HepG2 (cell line): ENCODE data around the gene HOXA11. TPM values are rescaled to one million over a fixed set of nuclear protein-coding genes. Genes with fewer than 3 reads are reported as not detected.

Experiments
- EEA1 ChIP-seq: sonication (generic); formaldehyde crosslinking; IDR thresholded peaks from 2 replicates; pipeline ENCODE4 v1.5.1; 2020; ENCODE audit warnings: mild to moderate bottlenecking, missing genetic modification reagents, borderline replicate concordance
- ETV6 ChIP-seq: sonication (generic); formaldehyde crosslinking; conservative IDR thresholded peaks from 2 replicates; pipeline ENCODE4 v1.4.0; 2020; ENCODE audit warnings: missing genetic modification reagents
- KDM5B ChIP-seq: sonication (generic); formaldehyde crosslinking; IDR thresholded peaks from 2 replicates; pipeline ENCODE4 v1.4.0; 2020; ENCODE audit warnings: missing genetic modification reagents, mild to moderate bottlenecking, borderline replicate concordance
- NAIF1 ChIP-seq: sonication (generic); formaldehyde crosslinking; IDR thresholded peaks from 2 replicates; pipeline ENCODE4 v1.5.0; 2020; ENCODE audit warnings: mild to moderate bottlenecking, missing genetic modification reagents, borderline replicate concordance
- PBX2 ChIP-seq: IDR thresholded peaks from 2 replicates; pipeline ENCODE4 v1.6.1; 2016; ENCODE audit warnings: control low read depth
- RXRA ChIP-seq: sonication (generic); formaldehyde crosslinking; IDR thresholded peaks from 2 replicates; pipeline ENCODE4 v1.5.1; 2020; ENCODE audit warnings: missing genetic modification reagents
- SRSF9 ChIP-seq: fragments of 200-400 bp; formaldehyde crosslinking; IDR thresholded peaks from 2 replicates; pipeline ENCODE4 v1.6.1; 2018; ENCODE audit warnings: borderline replicate concordance, mild to moderate bottlenecking, low read depth, low read length; ENCODE audit not compliant: insufficient read depth, poor library complexity, severe bottlenecking
- USF2 ChIP-seq, 2 experiments: sonication (generic) in 1 of 2; formaldehyde crosslinking in 1 of 2; IDR thresholded peaks; 2 replicates each; pipeline versions ENCODE4 v1.5.1 to v1.6.1; 2011 to 2020; ENCODE audit warnings: borderline replicate concordance in 1 of 2, low read depth in 1 of 2, low read length in 1 of 2, mild to moderate bottlenecking in 1 of 2, missing genetic modification reagents in 1 of 2, moderate library complexity in 1 of 2
- ZGPAT ChIP-seq: IDR thresholded peaks from 2 replicates; pipeline ENCODE4 v1.6.1; 2016; ENCODE audit warnings: mild to moderate bottlenecking
- ZNF10 ChIP-seq: sonication (generic); formaldehyde crosslinking; IDR thresholded peaks from 2 replicates; pipeline ENCODE4 v1.4.0; 2020; ENCODE audit warnings: mild to moderate bottlenecking, low read depth, missing genetic modification reagents, borderline replicate concordance
- ZNF230 ChIP-seq: sonication (generic); formaldehyde crosslinking; IDR thresholded peaks from 2 replicates; pipeline ENCODE4 v1.4.0; 2020; ENCODE audit warnings: mild to moderate bottlenecking, missing genetic modification reagents
- ZNF691 ChIP-seq: sonication (generic); formaldehyde crosslinking; IDR thresholded peaks from 2 replicates; pipeline ENCODE4 v1.4.0; 2020; ENCODE audit warnings: missing genetic modification reagents, low read depth, mild to moderate bottlenecking, borderline replicate concordance
- ZNF788 ChIP-seq: sonication (generic); formaldehyde crosslinking; IDR thresholded peaks from 2 replicates; pipeline ENCODE4 v1.5.0; 2020; ENCODE audit warnings: mild to moderate bottlenecking, missing genetic modification reagents, borderline replicate concordance
- polyA plus RNA-seq, 8 experiments: library from polyadenylated mRNA; depleted of rRNA in 3 of 8; stranded (reverse) in 7 of 8; unstranded in 1 of 8; fragments of >200 nt; fragmentation: Illumina TruSeq in 4 of 8; extraction: Trizol in 4 of 8; gene quantifications; 2 replicates each; pipeline versions ENCODE4 v1.2.1 to v1.2.3, GENCODE V29; 2011 to 2016; ENCODE audit warnings: low read depth in 4 of 8, missing spikeins in 1 of 8, mixed read lengths in 1 of 8; ENCODE audit not compliant: insufficient read depth in 1 of 8
- total RNA-seq, 5 experiments: library from RNA; depleted of rRNA; stranded (reverse); fragments of >200 nt; fragmentation: Illumina TruSeq; extraction: Trizol; gene quantifications; 2 replicates each; pipeline ENCODE4 v1.2.3, GENCODE V29; 2016; ENCODE audit warnings: low read depth in 1 of 5

Gene HOXA11
- total and polyA plus RNA-seq, 2 of the 13 experiments (the other 11 are each of a cell fraction or from before 2014, with no cell fraction given), result not detected

- TF ChIP-seq NAIF1 (CRISPR knock-in tag) (no peak), ZGPAT (no peak), SRSF9 (no peak), RXRA (CRISPR knock-in tag) (no peak), KDM5B (CRISPR knock-in tag) (no peak), PBX2 (no peak), ZNF788 (CRISPR knock-in tag) (no peak), ETV6 (CRISPR knock-in tag) (no peak), ZNF230 (CRISPR knock-in tag) (no peak), ZNF691 (CRISPR knock-in tag) (peak; percentile 11; the same call in 1 of the 2 replicates), EEA1 (CRISPR knock-in tag) (no peak), USF2 (IDR thresholded peaks at IDR 0.05; ENCODE audit: low read depth, low read length) (no peak), USF2 (CRISPR knock-in tag; IDR thresholded peaks at IDR 0.05; ENCODE audit: borderline replicate concordance) (no peak), ZNF10 (CRISPR knock-in tag) (0 out of 2 replicates have a peak, but pooled peaks have one; percentile 70)
These were observed 35.0 kb downstream of the HOXA11 start (continued) for GRCh38 chr7:27149842-27150567.
